SK-N-SH treated with all-trans-retinoic acid at 6 μM for 48 hours (cell line): Measurements from ENCODE around the gene MOGAT3.
A peak's percentile ranks its signal among the peaks of the same experiment; 100 is the strongest.

Source experiments
- ATAC-seq: fragments of 200-7000 bp; cut with Tn5 transposase; 3 replicates; pipeline ENCODE4 v1.9.1; 2020; ENCODE audit warnings: mild to moderate bottlenecking, moderate library complexity
- BACH2 ChIP-seq: fragments of 250-450 bp; sonication (Bioruptor Pico); IDR thresholded peaks from 2 replicates; pipeline ENCODE4 v1.9.0; 2021; ENCODE audit warnings: mild to moderate bottlenecking, borderline replicate concordance
- CSDC2 ChIP-seq: fragments of 250-450 bp; sonication (Bioruptor Pico); IDR thresholded peaks from 2 replicates; pipeline ENCODE4 v1.5.0; 2020; ENCODE audit warnings: mild to moderate bottlenecking, moderate library complexity
- CSRNP3 ChIP-seq: fragments of 250-450 bp; sonication (Bioruptor Pico); IDR thresholded peaks from 2 replicates; pipeline ENCODE4 v1.5.1; 2021; ENCODE audit warnings: mild to moderate bottlenecking, moderate library complexity
- ESRRG ChIP-seq: fragments of 250-450 bp; sonication (Bioruptor Pico); IDR thresholded peaks from 2 replicates; pipeline ENCODE4 v1.6.1; 2021; ENCODE audit warnings: mild to moderate bottlenecking
- GLIS3 ChIP-seq: fragments of 250-450 bp; sonication (Bioruptor Pico); IDR thresholded peaks from 2 replicates; pipeline ENCODE4 v1.5.0; 2020; ENCODE audit warnings: mild to moderate bottlenecking, moderate library complexity
- PATZ1 ChIP-seq: fragments of 250-450 bp; sonication (Bioruptor Pico); IDR thresholded peaks from 2 replicates; pipeline ENCODE4 v1.8.0; 2020; ENCODE audit warnings: mild to moderate bottlenecking, moderate library complexity, borderline replicate concordance
- PPARA ChIP-seq: fragments of 250-450 bp; sonication (Bioruptor Pico); IDR thresholded peaks from 2 replicates; pipeline ENCODE4 v1.5.0; 2020; ENCODE audit warnings: mild to moderate bottlenecking, borderline replicate concordance
- SNAI2 ChIP-seq: fragments of 250-450 bp; sonication (Bioruptor Pico); IDR thresholded peaks from 2 replicates; pipeline ENCODE4 v1.5.0; 2020; ENCODE audit warnings: mild to moderate bottlenecking, moderate library complexity
- TCF4 ChIP-seq: fragments of 250-450 bp; sonication (Bioruptor Pico); IDR thresholded peaks from 2 replicates; pipeline ENCODE4 v1.8.0; 2021; ENCODE audit warnings: mild to moderate bottlenecking, moderate library complexity, borderline replicate concordance
- TSHZ2 ChIP-seq: fragments of 250-450 bp; sonication (Bioruptor Pico); IDR thresholded peaks from 2 replicates; pipeline ENCODE4 v1.5.0; 2020; ENCODE audit warnings: mild to moderate bottlenecking, moderate library complexity
- ZC3H10 ChIP-seq: fragments of 250-450 bp; sonication (Bioruptor Pico); IDR thresholded peaks from 2 replicates; pipeline ENCODE4 v1.5.1; 2021; ENCODE audit warnings: mild to moderate bottlenecking, moderate library complexity
- ZFP3 ChIP-seq: fragments of 250-450 bp; sonication (Bioruptor Pico); IDR thresholded peaks from 2 replicates; pipeline ENCODE4 v1.5.0; 2020; ENCODE audit warnings: mild to moderate bottlenecking, moderate library complexity
- ZFP30 ChIP-seq: fragments of 450-650 bp; formaldehyde crosslinking; IDR thresholded peaks from 2 replicates; pipeline ENCODE4 v1.5.0; 2022; ENCODE audit warnings: mild to moderate bottlenecking, moderate library complexity
- ZNF70 ChIP-seq: fragments of 450-650 bp; formaldehyde crosslinking; IDR thresholded peaks from 2 replicates; pipeline ENCODE4 v1.5.0; 2020; ENCODE audit warnings: mild to moderate bottlenecking, moderate library complexity
- ZNF8 ChIP-seq: fragments of 450-650 bp; formaldehyde crosslinking; IDR thresholded peaks from 2 replicates; pipeline ENCODE4 v1.5.0; 2020; ENCODE audit warnings: mild to moderate bottlenecking, moderate library complexity
- TF ChIP-seq, protein P1 (sequence below): fragments of 250-450 bp; sonication (Bioruptor Pico); IDR thresholded peaks from 2 replicates; pipeline ENCODE4 v1.8.0; 2021; ENCODE audit warnings: low read depth, mild to moderate bottlenecking, moderate library complexity, borderline replicate concordance

Gene MOGAT3

GRCh38 chr7:101165075-101165957, 35.5 kb downstream of the MOGAT3 start, which contains the start of gene VGF:
Gene VGF (minus strand): TSS chr7:101165569. CDS start chr7:101164843, 726 bp downstream.
- TF ChIP-seq CSDC2 (CRISPR knock-in tag) (peak; percentile 75; the same call in 1 of the 2 replicates), PATZ1 (0 out of 2 replicates have a peak, but pooled peaks have one; percentile 33), TCF4 (CRISPR knock-in tag) (no peak), ZNF70 (CRISPR knock-in tag) (no peak; the same call in 1 of the 2 replicates), ZFP3 (CRISPR knock-in tag) (peak; percentile 49; the same call in 1 of the 2 replicates), TSHZ2 (CRISPR knock-in tag) (peak; percentile 78; the same call in 1 of the 2 replicates), ZC3H10 (CRISPR knock-in tag) (peak; percentile 82), GLIS3 (CRISPR knock-in tag) (peak; percentile 92; the same call in 1 of the 2 replicates), CSRNP3 (CRISPR knock-in tag) (no peak)
- peak; percentile 67 for ATAC-seq

GRCh38 chr7:101164071-101164840, 36.6 kb downstream of the MOGAT3 start:
- peak; percentile 59 for ATAC-seq

GRCh38 chr7:101163279-101164070, 37.4 kb downstream of the MOGAT3 start:
- no peak for TF ChIP-seq ZFP3 (CRISPR knock-in tag)
- no peak for TF ChIP-seq BACH2 (CRISPR knock-in tag)
- ATAC-seq = peak; percentile 2; the same call in 2 of the 3 replicates

More at GRCh38 chr7:101164071-101164840, 36.6 kb downstream of the MOGAT3 start:
- TF ChIP-seq GLIS3 (CRISPR knock-in tag) (no peak), ESRRG (CRISPR knock-in tag) (no peak), CSDC2 (CRISPR knock-in tag) (peak; percentile 89), ZNF70 (CRISPR knock-in tag) (no peak), ZFP30 (CRISPR knock-in tag) (no peak), ZFP3 (CRISPR knock-in tag) (peak; percentile 69), SNAI2 (CRISPR knock-in tag) (no peak)

GRCh38 chr7:101162551-101163278, 38.1 kb downstream of the MOGAT3 start:
- ATAC-seq = peak; percentile 9
- TF ChIP-seq SNAI2 (CRISPR knock-in tag) (no peak), CSRNP3 (CRISPR knock-in tag) (no peak), ZNF8 (CRISPR knock-in tag) (no peak), PPARA (CRISPR knock-in tag) (no peak), TCF4 (CRISPR knock-in tag) (no peak), TSHZ2 (CRISPR knock-in tag) (no peak), ZC3H10 (CRISPR knock-in tag) (no peak), GLIS3 (CRISPR knock-in tag) (peak; percentile 53; the same call in 1 of the 2 replicates), ESRRG (CRISPR knock-in tag) (0 out of 2 replicates have a peak, but pooled peaks have one; percentile 9)
- TF ChIP-seq, protein P1, sequence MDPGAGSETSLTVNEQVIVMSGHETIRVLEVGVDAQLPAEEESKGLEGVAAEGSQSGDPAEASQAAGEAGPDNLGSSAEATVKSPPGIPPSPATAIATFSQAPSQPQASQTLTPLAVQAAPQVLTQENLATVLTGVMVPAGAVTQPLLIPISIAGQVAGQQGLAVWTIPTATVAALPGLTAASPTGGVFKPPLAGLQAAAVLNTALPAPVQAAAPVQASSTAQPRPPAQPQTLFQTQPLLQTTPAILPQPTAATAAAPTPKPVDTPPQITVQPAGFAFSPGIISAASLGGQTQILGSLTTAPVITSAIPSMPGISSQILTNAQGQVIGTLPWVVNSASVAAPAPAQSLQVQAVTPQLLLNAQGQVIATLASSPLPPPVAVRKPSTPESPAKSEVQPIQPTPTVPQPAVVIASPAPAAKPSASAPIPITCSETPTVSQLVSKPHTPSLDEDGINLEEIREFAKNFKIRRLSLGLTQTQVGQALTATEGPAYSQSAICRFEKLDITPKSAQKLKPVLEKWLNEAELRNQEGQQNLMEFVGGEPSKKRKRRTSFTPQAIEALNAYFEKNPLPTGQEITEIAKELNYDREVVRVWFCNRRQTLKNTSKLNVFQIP (CRISPR knock-in tag) = no peak
